HK-2 (cell line): ENCODE data around the gene GAS2L1.

Experiments
- DNase-seq: peaks from one replicate; pipeline ENCODE4 v3.0.0-alpha.2; 2018; ENCODE audit not compliant: unreplicated experiment

Gene GAS2L1

DNA sequence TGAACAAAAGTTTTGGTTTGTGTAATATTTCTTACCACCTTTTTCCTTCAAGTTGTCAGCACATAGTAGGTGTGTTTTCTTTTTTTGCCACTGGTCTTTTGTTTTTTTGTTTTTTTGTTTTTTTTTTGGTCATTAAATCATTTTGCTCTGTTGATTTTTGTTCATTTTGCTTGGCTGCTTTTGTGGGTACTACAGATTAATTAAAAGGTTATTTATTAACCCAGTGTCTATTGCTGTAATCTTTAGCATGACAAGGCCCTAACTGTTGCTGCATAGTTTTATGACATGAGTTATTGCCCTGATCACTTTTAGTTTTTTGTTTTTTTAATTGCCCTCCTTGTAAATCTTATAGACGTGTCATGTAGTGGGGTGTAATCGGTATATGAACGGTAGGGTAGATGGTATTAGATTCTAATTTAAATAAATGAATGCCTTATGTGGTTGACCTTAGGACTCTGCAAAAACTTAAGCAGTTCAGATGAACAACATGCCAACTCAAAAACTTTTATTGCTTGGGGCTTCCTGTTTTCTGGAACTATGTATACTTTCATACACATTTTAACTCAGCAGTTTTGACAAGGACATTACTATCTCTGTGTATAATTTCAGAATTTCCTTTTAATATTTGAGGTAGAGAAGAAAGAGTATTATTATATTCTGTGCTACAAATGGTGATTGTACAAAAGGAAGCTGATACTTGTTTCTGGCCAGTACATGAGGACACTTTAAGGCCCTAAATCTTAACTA is 30.5 kb upstream of the GAS2L1 start:
- DNase-seq = no peak

DNA sequence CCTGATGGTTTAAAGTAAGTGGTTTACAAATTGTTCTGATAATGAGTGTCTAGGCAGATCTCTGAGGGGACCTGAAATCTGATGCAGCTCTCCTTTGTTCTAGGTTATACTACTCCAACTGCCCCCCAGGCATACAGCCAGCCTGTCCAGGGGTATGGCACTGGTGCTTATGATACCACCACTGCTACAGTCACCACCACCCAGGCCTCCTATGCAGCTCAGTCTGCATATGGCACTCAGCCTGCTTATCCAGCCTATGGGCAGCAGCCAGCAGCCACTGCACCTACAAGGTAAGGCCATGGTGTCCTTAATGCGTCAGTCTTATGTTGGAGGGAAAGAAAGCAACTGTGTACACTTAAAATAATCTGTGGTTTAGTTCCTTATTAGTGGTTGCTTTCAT is 28.5 kb upstream of the GAS2L1 start:
- no peak for DNase-seq

DNA sequence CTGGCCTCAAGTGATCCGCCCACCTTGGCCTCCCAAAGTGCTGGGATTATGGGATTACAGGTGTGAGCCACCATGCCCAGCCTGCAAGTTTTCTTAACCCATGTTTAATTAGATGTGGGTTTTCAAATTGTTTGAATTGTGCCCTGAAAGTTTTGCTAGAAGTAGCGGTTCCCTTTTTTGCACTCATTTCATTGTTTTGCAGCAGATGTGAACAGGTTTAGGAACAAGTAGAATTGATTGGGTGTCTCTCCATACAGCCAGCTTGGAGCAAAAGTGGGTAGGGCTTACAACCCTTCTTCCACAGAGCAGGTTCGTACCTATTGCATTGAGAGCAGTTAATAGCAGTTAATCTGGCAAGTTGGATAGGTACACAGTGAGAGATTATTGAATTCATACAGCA is 22.3 kb upstream of the GAS2L1 start:
- no peak for DNase-seq

DNA sequence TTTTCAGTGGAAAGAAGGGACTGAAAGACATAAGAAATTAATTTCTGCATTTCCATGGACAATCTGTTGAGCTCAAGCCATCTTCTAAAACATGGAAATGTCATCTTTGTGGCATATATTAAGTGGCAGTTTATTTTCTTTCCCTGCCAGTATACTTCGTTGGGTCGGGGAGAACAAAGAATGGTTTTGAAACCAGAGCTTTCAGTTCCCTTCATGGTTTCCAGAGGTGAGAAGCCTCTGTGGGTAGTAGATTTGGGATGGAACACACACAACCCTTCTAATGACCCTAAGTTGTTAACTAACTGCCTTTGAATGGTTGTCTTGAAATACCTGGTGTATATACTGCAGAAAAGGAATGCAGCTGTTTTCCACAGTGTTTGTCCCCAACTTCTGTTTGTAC is 17.6 kb upstream of the GAS2L1 start:
- DNase-seq = no peak

DNA sequence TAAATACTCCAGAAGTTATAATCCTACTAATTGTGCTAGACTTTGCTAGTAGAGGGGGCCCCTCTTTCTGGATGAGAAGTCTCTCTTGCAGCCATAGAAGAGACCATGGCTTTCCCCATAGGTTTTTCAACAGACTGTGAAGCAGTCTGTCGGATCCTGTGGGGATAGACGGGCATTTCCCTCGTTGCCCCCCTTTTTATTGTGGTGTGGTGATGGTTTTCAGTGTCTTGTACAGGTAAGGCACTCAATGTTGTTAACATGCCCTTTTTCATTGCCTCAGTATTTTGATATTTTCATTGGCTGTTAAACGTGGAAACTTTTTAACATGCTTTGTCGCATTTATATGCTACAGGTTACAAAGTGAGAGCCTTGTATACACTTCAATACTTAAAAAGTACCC is 16.4 kb upstream of the GAS2L1 start:
- DNase-seq = no peak

DNA sequence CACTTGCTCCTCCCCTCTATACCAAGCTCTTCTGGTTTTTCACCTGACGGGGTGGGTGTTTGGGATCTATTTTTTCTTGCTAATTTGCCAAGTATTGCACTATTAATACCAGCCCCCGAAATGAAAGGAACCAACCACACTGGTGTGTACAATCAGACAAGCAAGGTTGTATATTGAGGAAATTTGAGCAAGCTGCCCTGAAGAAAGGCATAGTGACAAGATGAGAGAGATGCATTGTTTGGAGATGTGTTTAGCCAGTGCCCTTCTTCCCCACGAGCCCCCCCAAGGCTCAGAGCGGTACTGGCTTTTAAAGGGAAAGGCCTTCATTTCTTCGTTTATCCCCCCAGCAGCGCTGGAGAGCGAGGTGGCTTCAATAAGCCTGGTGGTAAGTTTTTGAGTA is 15.2 kb upstream of the GAS2L1 start:
- DNase-seq = no peak

DNA sequence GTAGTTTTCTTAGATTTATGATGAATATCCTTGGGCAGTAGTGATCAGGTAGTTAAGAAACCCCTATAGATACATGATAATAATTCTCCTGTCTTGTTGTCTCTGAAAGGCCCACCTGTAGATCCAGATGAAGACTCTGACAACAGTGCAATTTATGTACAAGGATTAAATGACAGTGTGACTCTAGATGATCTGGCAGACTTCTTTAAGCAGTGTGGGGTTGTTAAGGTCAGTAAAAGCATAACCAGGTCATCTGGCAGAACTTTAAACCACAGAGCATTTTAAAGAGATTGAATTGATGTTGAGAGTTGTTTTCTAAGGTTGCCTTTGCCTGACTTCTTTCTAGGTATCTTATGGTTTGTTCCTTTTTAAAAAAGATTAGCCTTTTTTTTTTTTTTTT is 14.1 kb upstream of the GAS2L1 start:
- no peak for DNase-seq

DNA sequence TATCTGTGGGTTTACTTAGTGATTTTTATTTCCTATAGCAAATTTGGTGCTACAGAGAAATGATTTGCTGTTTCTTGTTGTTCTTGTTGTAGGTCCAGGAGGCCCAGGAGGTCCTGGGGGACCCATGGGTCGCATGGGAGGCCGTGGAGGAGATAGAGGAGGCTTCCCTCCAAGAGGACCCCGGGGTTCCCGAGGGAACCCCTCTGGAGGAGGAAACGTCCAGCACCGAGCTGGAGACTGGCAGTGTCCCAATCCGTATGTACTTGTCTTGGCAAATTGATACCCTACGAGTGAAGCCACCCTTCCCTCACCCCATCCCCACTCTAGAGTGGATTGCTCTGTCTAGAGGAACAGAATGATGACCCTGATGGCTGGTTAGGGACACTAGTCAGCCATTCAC is 7.8 kb upstream of the GAS2L1 start:
- no peak for DNase-seq

DNA sequence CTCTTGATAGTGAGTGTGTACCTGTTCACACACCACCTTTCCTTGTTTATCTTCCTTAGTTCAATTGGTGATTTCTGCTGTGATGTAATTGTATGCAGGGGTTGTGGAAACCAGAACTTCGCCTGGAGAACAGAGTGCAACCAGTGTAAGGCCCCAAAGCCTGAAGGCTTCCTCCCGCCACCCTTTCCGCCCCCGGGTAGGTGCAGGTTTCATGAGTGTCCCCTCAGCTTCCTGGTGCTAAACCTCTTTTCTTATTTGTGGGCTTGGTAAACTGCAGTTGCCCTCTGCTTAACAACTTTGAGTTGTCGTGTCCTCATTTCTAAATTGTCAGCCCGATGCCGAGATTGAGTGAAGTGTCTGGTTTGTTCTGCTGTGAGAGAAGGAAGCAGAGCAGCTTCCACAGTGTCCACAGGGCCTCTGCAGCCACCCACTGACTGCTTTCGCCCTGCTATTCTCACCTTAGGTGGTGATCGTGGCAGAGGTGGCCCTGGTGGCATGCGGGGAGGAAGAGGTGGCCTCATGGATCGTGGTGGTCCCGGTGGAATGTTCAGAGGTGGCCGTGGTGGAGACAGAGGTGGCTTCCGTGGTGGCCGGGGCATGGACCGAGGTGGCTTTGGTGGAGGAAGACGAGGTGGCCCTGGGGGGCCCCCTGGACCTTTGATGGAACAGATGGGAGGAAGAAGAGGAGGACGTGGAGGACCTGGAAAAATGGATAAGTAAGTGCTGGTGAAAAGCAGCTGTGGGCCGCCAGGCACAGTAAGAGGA is 7.1 kb upstream of the GAS2L1 start:
- no peak for DNase-seq

DNA sequence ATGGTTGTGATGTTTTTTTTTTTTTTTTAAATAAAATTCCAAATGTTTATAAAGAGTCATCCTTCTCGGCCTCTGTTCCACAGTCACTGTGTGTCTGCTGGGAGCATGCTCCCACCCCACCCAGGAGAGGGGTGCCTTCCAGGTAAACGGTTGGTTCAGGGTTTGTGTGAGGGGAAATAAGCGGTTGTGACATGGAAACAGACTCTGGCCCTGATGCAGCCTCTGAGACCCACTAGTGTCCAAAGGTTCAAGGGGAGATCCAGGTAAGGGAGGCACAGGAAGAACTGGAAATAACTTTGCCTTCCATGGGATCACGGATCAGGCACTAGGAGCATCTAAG is 6.0 kb upstream of the GAS2L1 start:
- no peak for DNase-seq

DNA sequence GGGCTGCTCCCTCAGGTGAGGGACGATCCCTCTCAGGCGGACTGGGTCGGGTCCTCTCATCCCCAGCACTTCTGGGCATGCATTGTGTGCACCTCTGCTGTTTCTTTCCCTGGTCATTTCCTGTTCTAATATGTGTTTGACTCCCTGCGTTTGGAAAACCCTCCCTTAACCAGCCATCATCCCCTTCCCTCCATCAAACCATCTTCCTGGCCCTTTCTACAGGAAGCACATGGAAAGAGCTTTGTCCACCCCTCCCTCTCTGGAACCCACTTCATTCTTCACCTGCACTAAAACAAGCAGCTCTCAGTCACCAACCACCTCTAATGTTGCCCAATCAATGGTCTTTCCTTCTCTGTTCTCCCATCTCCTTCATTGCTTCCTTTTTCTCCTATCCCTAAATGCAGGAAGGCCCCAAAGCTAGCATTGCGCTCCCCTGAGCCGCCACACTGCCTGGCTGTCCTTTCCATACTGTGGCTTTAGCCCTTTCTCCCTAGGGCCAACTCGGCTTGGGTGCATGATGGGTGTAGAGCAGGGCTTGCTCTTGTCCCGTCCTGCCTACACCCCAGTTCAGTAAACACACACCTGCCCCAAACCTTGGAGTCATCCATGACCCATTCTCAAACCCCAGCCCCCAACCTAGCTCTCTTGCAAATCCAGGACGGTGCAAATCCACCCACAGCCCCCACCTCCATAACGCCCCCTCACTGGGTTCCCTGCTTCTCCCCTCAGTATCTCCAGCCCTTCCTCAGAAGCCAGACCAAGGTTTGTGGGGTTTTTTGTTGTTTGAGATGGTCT is 5.4 kb upstream of the GAS2L1 start:
- DNase-seq = no peak

DNA sequence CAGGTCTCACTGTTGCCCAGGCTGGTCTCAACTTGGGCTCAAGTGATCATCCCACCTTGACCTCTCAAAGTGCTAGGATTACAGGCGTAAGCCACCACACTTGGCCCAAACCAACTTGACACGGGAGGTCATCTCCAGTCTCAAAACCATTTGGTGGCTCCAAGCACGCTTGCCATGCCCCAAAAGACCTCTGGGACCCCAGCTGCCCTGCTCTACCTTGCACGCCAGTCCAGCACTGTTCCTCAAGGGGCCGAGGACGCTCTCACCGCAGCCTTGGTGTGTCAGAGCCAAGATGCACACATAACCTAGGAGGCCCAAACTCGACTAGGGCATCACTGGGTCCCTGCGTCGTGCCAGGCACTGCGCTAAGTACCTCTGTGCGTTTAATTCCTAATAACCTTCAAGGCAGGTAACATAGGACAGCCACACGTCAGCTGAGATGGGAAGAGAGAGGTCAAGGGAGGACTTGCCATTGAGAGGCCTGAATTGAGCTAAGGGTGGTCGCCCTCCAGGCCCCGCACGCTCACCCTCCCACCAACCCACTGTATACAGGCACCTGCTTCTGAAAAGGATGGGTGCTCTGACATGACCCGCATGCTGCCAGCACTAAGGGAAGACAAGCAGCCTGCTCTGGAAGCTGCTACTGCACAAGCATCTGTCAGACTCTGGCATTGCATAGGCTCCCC is 4.6 kb upstream of the GAS2L1 start:
- no peak for DNase-seq

DNA sequence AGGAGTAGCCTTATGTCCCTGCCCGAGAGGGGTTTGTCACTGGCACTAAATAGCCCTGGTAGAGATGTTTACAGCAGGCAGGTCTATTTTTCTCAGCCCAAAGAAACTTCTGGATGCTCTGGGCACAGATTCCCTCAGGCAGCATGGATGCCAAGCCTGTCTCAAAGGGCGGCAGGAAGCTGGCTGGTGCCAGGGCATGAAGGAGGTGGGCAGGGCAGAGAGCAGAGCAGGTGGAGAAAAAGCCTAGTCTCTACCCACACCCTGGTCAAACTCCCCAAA is 4.1 kb upstream of the GAS2L1 start:
- no peak for DNase-seq

DNA sequence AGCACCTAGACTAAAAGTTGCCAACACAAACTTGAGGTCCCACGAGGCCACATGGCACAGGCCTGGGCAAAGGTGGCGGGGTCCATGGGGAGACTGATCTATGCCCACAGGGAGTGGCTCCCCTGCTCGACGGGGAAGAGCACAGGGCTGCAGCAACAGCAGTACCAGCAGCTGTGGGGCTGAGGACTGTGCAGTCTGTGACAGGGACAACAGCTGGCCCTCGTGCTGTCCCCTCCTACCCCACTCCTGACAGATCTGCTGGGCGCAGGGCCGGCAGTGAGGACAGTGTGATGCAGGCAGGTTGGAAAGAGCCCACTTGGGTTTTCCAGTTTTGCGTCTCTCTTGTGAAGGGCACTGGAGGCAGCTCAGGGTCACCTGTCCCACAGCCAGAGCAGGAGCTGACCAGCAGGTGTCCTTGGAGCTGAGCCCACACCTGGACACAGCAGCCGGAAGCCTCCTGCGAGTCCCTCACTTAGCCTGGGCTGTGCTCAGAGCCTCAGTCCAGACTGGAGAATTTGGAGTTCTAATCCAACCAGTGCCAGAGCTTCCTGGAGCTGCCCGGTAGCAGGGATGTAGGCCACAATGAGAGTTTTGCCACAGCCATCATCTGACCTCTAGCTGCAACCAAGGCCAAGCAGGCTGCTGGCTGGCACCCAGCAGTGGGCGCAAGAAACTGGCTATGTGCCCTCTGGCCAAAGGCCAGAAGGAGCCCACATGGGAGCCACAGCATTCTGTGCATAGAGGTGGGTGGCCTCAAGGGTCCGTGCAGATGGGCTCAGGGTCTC is 3.6 kb upstream of the GAS2L1 start:
- DNase-seq = no peak

DNA sequence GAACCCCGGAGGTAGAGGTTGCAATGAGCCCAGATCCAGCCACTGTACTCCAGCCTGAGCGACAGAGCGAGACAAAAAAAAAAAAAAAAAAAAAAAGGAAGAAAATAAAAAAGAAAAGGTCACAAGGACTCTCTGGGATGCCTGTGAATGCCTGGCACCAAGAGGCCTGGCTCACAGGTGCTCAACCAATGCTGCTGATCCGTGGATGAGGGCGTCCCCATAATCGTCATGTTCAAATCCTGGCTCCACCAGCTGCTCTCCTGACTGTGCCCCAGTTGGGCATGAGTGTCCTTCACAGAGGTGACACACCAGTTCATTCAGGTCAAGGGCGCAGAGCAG is 645 bp upstream of the GAS2L1 start:
- DNase-seq = no peak

DNA sequence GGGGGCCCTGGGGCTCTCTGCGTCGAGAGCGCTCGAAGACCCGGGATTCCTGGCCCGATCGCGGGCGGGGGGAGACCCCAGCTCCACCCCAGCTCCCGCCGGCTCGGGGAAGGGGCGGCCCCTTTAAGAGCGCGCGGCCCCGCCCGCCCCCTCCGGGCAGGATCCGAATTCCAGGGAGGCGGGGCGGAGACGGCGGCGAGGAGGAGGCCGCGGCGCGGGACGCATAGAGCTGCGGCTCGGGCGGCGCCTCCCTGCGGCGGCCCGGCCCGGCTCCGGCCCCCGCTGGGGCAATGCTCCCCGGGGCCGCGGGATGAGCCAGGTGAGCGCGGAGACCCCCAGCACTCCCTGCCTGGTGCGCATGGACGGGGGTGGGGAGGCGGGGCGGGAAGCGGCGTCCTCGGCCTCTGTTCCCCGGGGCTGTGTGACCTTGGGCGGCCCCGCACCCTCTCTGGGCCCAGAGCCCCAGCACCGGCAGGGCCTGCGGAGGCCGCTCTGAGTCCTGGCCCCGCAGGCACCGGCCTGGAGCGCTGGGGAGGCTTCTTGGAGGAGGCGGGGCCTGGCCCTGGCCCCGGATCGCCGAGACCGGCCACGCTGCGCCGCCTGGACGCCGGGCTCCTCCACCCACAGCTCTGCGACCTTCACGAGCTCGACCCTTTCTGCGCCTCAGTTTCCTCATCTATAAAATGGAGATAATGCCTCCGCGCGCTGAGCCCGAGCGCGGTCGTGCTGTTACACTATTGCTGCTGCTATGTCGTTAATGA is 565 bp downstream of the GAS2L1 start:
- peak; percentile 71 for DNase-seq

DNA sequence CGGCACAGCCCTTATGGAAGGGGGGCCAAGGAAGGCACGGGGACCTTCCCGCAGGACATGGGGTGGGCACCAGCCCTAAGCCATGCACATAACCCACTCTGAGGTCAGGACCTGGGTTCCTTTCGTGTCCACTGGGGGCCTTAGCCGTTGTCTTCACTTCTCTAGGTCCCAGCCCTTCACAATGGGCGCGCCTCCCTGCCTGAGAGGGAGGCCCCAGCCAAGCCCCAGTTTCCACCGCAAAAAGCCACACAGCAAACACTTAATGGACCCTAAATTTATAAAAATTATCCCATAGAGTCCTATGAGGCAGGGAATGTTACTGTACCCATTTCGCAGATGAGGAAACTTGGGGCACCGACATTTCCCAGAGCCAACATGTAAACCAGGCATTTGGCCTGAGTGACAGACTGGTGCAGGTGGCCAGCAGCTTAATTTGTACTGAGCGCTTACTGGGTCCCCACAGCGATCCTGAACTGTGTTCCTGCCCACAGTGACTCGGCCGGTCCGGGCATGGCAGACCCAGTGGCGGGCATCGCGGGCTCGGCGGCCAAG is 1.2 kb downstream of the GAS2L1 start:
- no peak for DNase-seq

DNA sequence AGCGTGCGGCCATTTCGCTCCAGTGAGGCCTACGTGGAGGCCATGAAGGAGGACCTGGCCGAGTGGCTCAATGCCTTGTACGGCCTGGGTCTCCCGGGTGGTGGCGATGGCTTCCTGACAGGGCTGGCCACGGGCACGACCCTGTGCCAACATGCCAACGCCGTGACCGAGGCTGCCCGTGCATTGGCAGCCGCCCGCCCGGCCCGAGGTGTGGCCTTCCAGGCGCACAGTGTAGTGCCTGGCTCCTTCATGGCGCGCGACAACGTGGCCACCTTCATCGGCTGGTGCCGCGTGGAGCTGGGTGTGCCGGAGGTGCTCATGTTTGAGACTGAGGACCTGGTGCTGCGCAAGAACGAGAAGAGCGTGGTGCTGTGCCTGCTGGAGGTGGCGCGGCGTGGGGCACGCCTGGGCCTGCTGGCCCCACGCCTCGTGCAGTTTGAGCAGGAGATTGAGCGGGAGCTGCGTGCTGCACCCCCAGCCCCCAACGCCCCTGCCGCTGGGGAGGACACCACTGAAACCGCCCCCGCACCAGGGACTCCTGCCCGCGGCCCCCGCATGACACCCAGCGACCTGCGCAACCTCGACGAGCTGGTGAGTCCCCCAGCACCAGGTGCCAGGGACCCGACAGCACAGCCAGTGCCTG is 1.8 kb downstream of the GAS2L1 start:
- no peak for DNase-seq

DNA sequence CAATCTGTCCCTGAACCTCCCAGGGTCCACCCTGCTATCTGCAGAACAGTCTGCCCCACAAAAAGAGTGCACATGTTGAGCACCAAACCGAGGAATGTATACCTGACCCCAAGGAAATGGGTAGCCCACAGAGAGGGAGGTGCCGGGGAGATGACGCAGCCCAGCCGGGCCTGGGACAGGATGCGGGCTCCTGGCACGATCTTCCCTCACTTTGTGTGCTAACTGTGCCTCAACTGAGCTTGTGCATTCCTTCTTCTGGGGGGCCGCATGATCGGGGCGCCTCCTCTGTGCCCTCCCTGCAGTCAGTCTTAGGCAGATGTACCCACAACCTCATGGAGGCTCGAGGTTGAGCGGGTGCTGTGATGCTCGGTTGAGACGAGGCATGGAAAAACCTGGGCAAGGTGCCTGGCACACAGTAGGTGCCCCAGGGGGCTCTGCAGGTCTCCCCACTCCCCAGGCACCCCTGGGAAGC is 2.4 kb downstream of the GAS2L1 start:
- peak; percentile 16 for DNase-seq
